K562 (cell line): Measurements from ENCODE around the gene NOA1. TPM values are rescaled to one million over a fixed set of nuclear protein-coding genes. Genes with fewer than 3 reads are reported as not detected.
A peak's percentile ranks its signal among the peaks of the same experiment; 100 is the strongest.

ENCODE experiments used
- ATAC-seq: fragments of 200-7000 bp; cut with Tn5 transposase; 3 replicates; pipeline ENCODE4 v1.9.1; 2020; ENCODE audit warnings: moderate library complexity
- Bru-seq: library from RNA; stranded (reverse); fragments of 400-500 nt; gene quantifications from one replicate; lab custom pipeline; 2021; lab: Mats Ljungman, UMichigan
- BruChase-seq, 2 experiments: library from RNA; stranded (reverse); fragments of 400-500 nt; gene quantifications; one replicate each; lab custom pipeline; 2021; lab: Mats Ljungman, UMichigan
- BruUV-seq: library from RNA; stranded (reverse); fragments of 400-500 nt; replicated peaks from 2 replicates; lab custom pipeline; 2021; lab: Mats Ljungman, UMichigan
- CTCF ChIA-PET: fragments of 300-600 bp; formaldehyde crosslinking; extraction: SDS; loops from one replicate; lab custom pipeline; 2021; ENCODE audit warnings: low intra/inter-chr PET ratio; lab: Yijun Ruan, JAX
- POLR2A ChIA-PET: fragments of 300-600, 350-650 bp; sonication (Branson Sonifier 250); formaldehyde crosslinking; extraction: SDS; loops from one replicate; lab custom pipeline; 2021; ENCODE audit warnings: antibody characterized with exemption, inconsistent platforms; lab: Yijun Ruan, JAX
- DNase-seq, 4 experiments: peaks; one replicate each; pipeline versions ENCODE4 v3.0.0 to v3.0.0-alpha.2; 2011 to 2018; ENCODE audit warnings: low spot score in 3 of 4, mixed read lengths in 3 of 4; ENCODE audit errors: extremely low read depth in 1 of 4
- FAIRE-seq: peaks from 2 replicates; lab custom pipeline; 2011; peaks lifted over from hg19 to GRCh38; lab: Jason Lieb, UNC
- H2AFZ ChIP-seq: 2 replicates; pipeline ENCODE4 v1.6.0; 2011; ENCODE audit warnings: low read depth, low read length, control low read depth, inconsistent platforms
- H3K27ac ChIP-seq: fragments of 200-600 bp; 3 replicates; pipeline ENCODE4 v1.8.0; 2011; ENCODE audit warnings: low read depth, mild to moderate bottlenecking, control low read depth, inconsistent platforms, low read length, moderate library complexity, mixed read lengths; ENCODE audit errors: extremely low read depth
- H3K27me3 ChIP-seq, 2 experiments: fragments of 300-600 bp in 1 of 2; 2 replicates in 1 of 2; 3 replicates in 1 of 2; pipeline versions ENCODE4 v1.6.0 to v1.8.0; 2011; ENCODE audit warnings: inconsistent platforms in 2 of 2, low read length in 2 of 2, mild to moderate bottlenecking in 1 of 2, mixed read lengths in 1 of 2, moderate library complexity in 1 of 2; ENCODE audit not compliant: control insufficient read depth in 2 of 2, insufficient read depth in 2 of 2
- H3K36me3 ChIP-seq: fragments of 300-600 bp; 3 replicates; pipeline ENCODE4 v1.8.0; 2011; ENCODE audit warnings: mild to moderate bottlenecking, low read length, inconsistent platforms; ENCODE audit not compliant: control insufficient read depth, insufficient read depth
- H3K4me1 ChIP-seq, 2 experiments: fragments of 200-600 bp in 1 of 2; replicated peaks in 1 of 2; 2 replicates in 1 of 2; 3 replicates in 1 of 2; pipeline versions ENCODE4 v1.5.1 to v1.8.0; 2011; ENCODE audit warnings: inconsistent platforms in 2 of 2, low read length in 2 of 2, mild to moderate bottlenecking in 1 of 2, mixed read lengths in 1 of 2, moderate library complexity in 1 of 2; ENCODE audit not compliant: control insufficient read depth in 2 of 2, insufficient read depth in 2 of 2
- H3K4me2 ChIP-seq: 2 replicates; pipeline ENCODE4 v1.6.1; 2011; ENCODE audit warnings: low read length, control low read depth, inconsistent platforms, mixed read lengths; ENCODE audit not compliant: insufficient read depth
- H3K4me3 ChIP-seq: fragments of 200-600 bp; sonication (generic), shearing (Covaris generic); 2 replicates; pipeline ENCODE4 v1.5.1; 2016; ENCODE audit warnings: control low read depth, inconsistent platforms
- H3K79me2 ChIP-seq: fragments of 200-600 bp; 3 replicates; pipeline ENCODE4 v1.8.0; 2011; ENCODE audit warnings: low read length, inconsistent platforms; ENCODE audit not compliant: control insufficient read depth, insufficient read depth
- H3K9ac ChIP-seq, 2 experiments: 2 replicates each; pipeline versions ENCODE4 v1.6.0 to v1.6.1; 2011; ENCODE audit warnings: low read depth in 2 of 2, low read length in 2 of 2, control low read depth in 1 of 2, inconsistent platforms in 1 of 2, mild to moderate bottlenecking in 1 of 2, mixed read lengths in 1 of 2; ENCODE audit not compliant: insufficient read depth in 1 of 2
- H3K9me1 ChIP-seq: one replicate; pipeline ENCODE4 v1.6.0; 2011; ENCODE audit warnings: inconsistent platforms, mild to moderate bottlenecking, low read length, moderate library complexity; ENCODE audit not compliant: control insufficient read depth, insufficient read depth
- H3K9me3 ChIP-seq: replicated peaks from 2 replicates; pipeline ENCODE4 v1.5.1; 2011; ENCODE audit warnings: low read depth, low read length, inconsistent platforms; ENCODE audit not compliant: control insufficient read depth, insufficient read depth
- H4K20me1 ChIP-seq: replicated peaks from 2 replicates; pipeline ENCODE4 v1.6.1; 2011; ENCODE audit warnings: low read length, inconsistent platforms, mixed read lengths; ENCODE audit not compliant: control insufficient read depth, insufficient read depth
- MGA ChIP-seq: fragments of 450-650 bp; IDR thresholded peaks from 2 replicates; pipeline ENCODE4 v1.6.1; 2016; ENCODE audit warnings: mild to moderate bottlenecking, moderate library complexity
- WGBS: fragments of 100-300 bp; shearing (Covaris generic); methylation state at CpG from one replicate; pipeline ENCODE4 v1.1.6; 2016; ENCODE audit warnings: low coverage, mixed read lengths; ENCODE audit not compliant: insufficient coverage; ENCODE audit errors: missing lambda C conversion rate; 5-methylcytosine and 5-hydroxymethylcytosine counted together
- in situ Hi-C: fragments of 300-500 bp; cut with MboI; formaldehyde crosslinking; loops from 4 replicates; pipeline ENCODE4 v1.15.0; 2018; ENCODE audit warnings: inconsistent platforms, mixed read lengths
- intact Hi-C: fragments of 100-400 bp; cut with micrococcal nuclease; formaldehyde crosslinking; loops from 2 replicates; pipeline ENCODE4 v1.14.2; 2022
- long read RNA-seq, 3 experiments: library from polyadenylated mRNA in 2 of 3; library from RNA in 1 of 3; unstranded in 2 of 3; stranded (forward) in 1 of 3; transcript quantifications; one replicate each; pipeline ENCODE4 v2.0.0, GENCODE V29; 2019 to 2022
- polyA minus RNA-seq, 3 experiments: library from RNA; depleted of rRNA, polyadenylated mRNA; stranded (reverse); fragments of >200 nt; gene quantifications; 2 replicates each; pipeline ENCODE4 v1.2.3, GENCODE V29; 2011
- polyA plus RNA-seq, 8 experiments: library from polyadenylated mRNA; depleted of rRNA in 4 of 8; stranded (reverse) in 5 of 8; unstranded in 3 of 8; fragments of >200 nt; fragmentation: Nextera tagmentation in 2 of 8; fragmentation: Illumina TruSeq in 1 of 8; extraction: Ambion mirVana in 2 of 8; extraction: Trizol in 1 of 8; gene quantifications; 2 replicates each; pipeline versions ENCODE4 v1.2.1 to v1.2.3, GENCODE V29; 2011 to 2014; ENCODE audit warnings: inconsistent platforms in 1 of 8, missing spikeins in 1 of 8
- total RNA-seq, 7 experiments: library from RNA; depleted of rRNA in 6 of 7; stranded (reverse); fragments of >200 nt in 6 of 7; fragmentation: Illumina TruSeq in 2 of 7; extraction: Trizol in 2 of 7; gene quantifications; 2 replicates each; pipeline versions ENCODE4 v1.2.1 to v1.2.3, GENCODE V29; 2011 to 2021; ENCODE audit warnings: low replicate concordance in 1 of 7
- TF ChIP-seq, protein P1 (sequence below): fragments of 250-450 bp; sonication (Bioruptor Pico); IDR thresholded peaks from 2 replicates; pipeline ENCODE4 v1.8.0; 2021; ENCODE audit warnings: borderline replicate concordance, mild to moderate bottlenecking, moderate library complexity; ENCODE audit not compliant: poor library complexity, severe bottlenecking

Gene NOA1
- 7.9 and 14.0 TPM in 2 replicates for total RNA-seq (2011; cell fraction: chromatin; rRNA removed; ENCODE audit: low replicate concordance)
- 14.3 and 17.8 TPM in 2 replicates for total RNA-seq (2011; cell fraction: nucleolus; rRNA removed)
- total RNA-seq (2011; cell fraction: nucleoplasm; rRNA removed), result 11.2 and 12.8 TPM in 2 replicates
- total RNA-seq (2014; rRNA removed), result 26.6 and 28.2 TPM in 2 replicates
- total RNA-seq (2014; rRNA removed; fragmentation: Illumina TruSeq; extraction: Trizol), result 11.9 and 12.3 TPM in 2 replicates
- total RNA-seq (2015; rRNA removed; fragmentation: Illumina TruSeq; extraction: Trizol), result 13.5 and 14.7 TPM in 2 replicates
- 25.4 and 25.7 TPM in 2 replicates for total RNA-seq (2021)
- polyA plus RNA-seq (2011; rRNA removed), result 16.7 and 21.4 TPM in 2 replicates
- 19.8 and 26.9 TPM in 2 replicates for polyA plus RNA-seq (2011; cell fraction: cytosol; rRNA removed)
- 12.2 and 14.7 TPM in 2 replicates for polyA plus RNA-seq (2011; cell fraction: nucleus; rRNA removed)
- polyA plus RNA-seq (2012), result 14.5 and 32.7 TPM in 2 replicates
- 16.5 and 17.4 TPM in 2 replicates for polyA plus RNA-seq (2014; fragmentation: Illumina TruSeq; extraction: Trizol)
- polyA plus RNA-seq (2014; fragmentation: Nextera tagmentation; extraction: Ambion mirVana), result 1 to 10 TPM; 2.6 to 3.9 TPM
- polyA plus RNA-seq (2014; rRNA removed), result 22.1 and 24.6 TPM in 2 replicates
- 16.5 and 21.0 TPM in 2 replicates for polyA minus RNA-seq (2011; rRNA and poly(A)+ RNA removed)
- polyA minus RNA-seq (2011; cell fraction: cytosol; rRNA and poly(A)+ RNA removed), result 12.8 and 14.0 TPM in 2 replicates
- 11.0 and 15.3 TPM in 2 replicates for polyA minus RNA-seq (2011; cell fraction: nucleus; rRNA and poly(A)+ RNA removed)
- percentile 79 among the genes with signal in this experiment for Bru-seq, nascent RNA
- BruChase-seq, experiment 1, labeled RNA remaining after a 2-hour chase, result percentile 86 among the genes with signal in this experiment
- percentile 88 among the genes with signal in this experiment for BruChase-seq, experiment 2, labeled RNA remaining after a 6-hour chase
- long read RNA-seq, experiment 1, transcript NOA1-201 (7 exons, 3,415 nt), result major isoform, 176 of 205 reads
- long read RNA-seq, experiment 1, partial matches to known transcripts, result 14 of 205 reads
- long read RNA-seq, experiment 1, other reads (novel, unspliced or antisense), result 15 of 205 reads
- long read RNA-seq, experiment 2, transcript NOA1-201 (7 exons, 3,415 nt), result major isoform, 32 of 50 reads
- long read RNA-seq, experiment 2, partial matches to known transcripts, result 10 of 50 reads
- long read RNA-seq, experiment 2, other reads (novel, unspliced or antisense), result 8 of 50 reads
- long read RNA-seq, experiment 3, transcript NOA1-201 (7 exons, 3,415 nt), result major isoform, 49 of 60 reads
- long read RNA-seq, experiment 3, partial matches to known transcripts, result 4 of 60 reads
- long read RNA-seq, experiment 3, other reads (novel, unspliced or antisense), result 7 of 60 reads

GRCh38 chr4:56977321-56978012, at the start of gene NOA1:
Gene NOA1, minus strand, starts transcription at chr4:56977606. Its CDS starts 21 bp downstream, at chr4:56977585.
- intact Hi-C loops, result loop anchor here (5.0 kb wide), 1 partner anchor 70 kb away; the partner anchor contains the start of gene REST
- ATAC-seq, result peak; percentile 78
- Histone ChIP-seq H3K4me2 (peak within 1 kb of the TSS; percentile 100), H3K27ac (peak within 1 kb of the TSS; percentile 94), H3K79me2 (peaks cover 82% of the 10 kb centered on the region), H4K20me1 (peaks cover 28% of the 10 kb centered on the region), H3K27me3 (no peaks in the 10 kb centered on the region), H3K4me1 (peaks cover 23 to 36% of the 10 kb centered on the region in 2 experiments; a peak in 4 of 5 replicates), H3K9me3 (no peaks in the 10 kb centered on the region; the same call in 1 of the 2 replicates), H3K9me1 (no peaks in the 10 kb centered on the region), H3K9ac (peak within 1 kb of the TSS; percentile 96 to 99), H3K4me3 (peak within 1 kb of the TSS; percentile 98), H2AFZ (peak within 1 kb of the TSS; percentile 94), H3K36me3 (peaks cover 42% of the 10 kb centered on the region)
- in situ Hi-C loops, result no loop called here
- CTCF ChIA-PET, result no interaction called here
- peak; percentile 88 to 99 (median 90) for DNase-seq
- POLR2A ChIA-PET, result interaction anchor here (0.6 to 6.3 kb wide), 11 partner anchors 8 to 70 kb away, joined by 3 to 61 read pairs (median 5); partner anchors contain the start of gene REST
- FAIRE-seq, result peak; percentile 97
- under 1% methylated on average over 45 of the region's 51 CpGs for WGBS
- BruUV-seq, result no TSS peak
- TF ChIP-seq, protein P1, sequence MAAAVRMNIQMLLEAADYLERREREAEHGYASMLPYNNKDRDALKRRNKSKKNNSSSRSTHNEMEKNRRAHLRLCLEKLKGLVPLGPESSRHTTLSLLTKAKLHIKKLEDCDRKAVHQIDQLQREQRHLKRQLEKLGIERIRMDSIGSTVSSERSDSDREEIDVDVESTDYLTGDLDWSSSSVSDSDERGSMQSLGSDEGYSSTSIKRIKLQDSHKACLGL (CRISPR knock-in tag), result no peak
- TF ChIP-seq MGA, result peak; percentile 55; the same call in 1 of the 2 replicates
